Muscle layer of duodenum (tissue), 2 donors: ENCODE results near the gene ZNF354B.
"Not testable (repeated sequence)": the region's sequence is repeated elsewhere in the genome, so short reads cannot be mapped to it uniquely, and the experiment has no call there.

Experiments used
- H3K27ac ChIP-seq: one replicate; pipeline ENCODE4 v1.7.0; 2013; ENCODE audit warnings: mild to moderate bottlenecking, low read length
- H3K27me3 ChIP-seq: one replicate; pipeline ENCODE4 v1.7.0; 2013; ENCODE audit warnings: low read depth, mild to moderate bottlenecking, control low read depth, low read length
- H3K36me3 ChIP-seq, 2 donors: one replicate each; pipeline ENCODE4 v1.7.0; 2013; ENCODE audit warnings: low read length in 2 of 2, control low read depth in 1 of 2, mild to moderate bottlenecking in 1 of 2; ENCODE audit not compliant: insufficient read depth in 2 of 2, control insufficient read depth in 1 of 2
- H3K4me1 ChIP-seq, 2 donors: one replicate each; pipeline ENCODE4 v1.7.0; 2013; ENCODE audit warnings: low read length in 2 of 2, mild to moderate bottlenecking in 2 of 2, control low read depth in 1 of 2, moderate library complexity in 1 of 2; ENCODE audit not compliant: insufficient read depth in 2 of 2, control insufficient read depth in 1 of 2
- H3K4me3 ChIP-seq, 2 donors: one replicate each; pipeline ENCODE4 v1.7.0; 2013; ENCODE audit warnings: low read length in 2 of 2, low read depth in 1 of 2, mild to moderate bottlenecking in 1 of 2
- H3K9me3 ChIP-seq, 2 donors: one replicate each; pipeline ENCODE4 v1.7.0; 2013; ENCODE audit warnings: low read length in 2 of 2, control low read depth in 1 of 2, mild to moderate bottlenecking in 1 of 2; ENCODE audit not compliant: control insufficient read depth in 1 of 2
- donor health status: healthy.

ZNF354B gene

GRCh38 chr5:178859625-178860521 lies at the start of gene ZNF354B:
ZNF354B (plus strand) TSS chr5:178859953; CDS start chr5:178861048, 1,095 bp downstream.
- Histone ChIP-seq H3K9me3 (no peaks in the 10 kb centered on the region), H3K36me3 (peaks cover 0 to 15% of the 10 kb centered on the region in 2 donors)

GRCh38 chr5:178817506-178817905 lies 42.2 kb upstream of the ZNF354B start:
- no peaks in the 10 kb centered on the region for H3K36me3 ChIP-seq
- H3K4me3 ChIP-seq: no peak overlapping the region
- no peaks in the 10 kb centered on the region for H3K27me3 ChIP-seq
- no peaks in the 10 kb centered on the region for H3K4me1 ChIP-seq
- no peaks in the 10 kb centered on the region for H3K9me3 ChIP-seq
- H3K27ac ChIP-seq: no peak overlapping the region

More at GRCh38 chr5:178859625-178860521, at the start of gene ZNF354B:
- H3K4me3 ChIP-seq: peak within 1 kb of the TSS; percentile 52 to 79
- no peak within 1 kb of the TSS for H3K27ac ChIP-seq
- no peaks in the 10 kb centered on the region for H3K27me3 ChIP-seq
- peaks cover 0 to 10% of the 10 kb centered on the region in 2 donors for H3K4me1 ChIP-seq

- Histone ChIP-seq H3K27me3 (no peaks in the 10 kb centered on the region), H3K27ac (no peak overlapping the region), H3K4me3 (no peak overlapping the region), H3K4me1 (no peaks in the 10 kb centered on the region), H3K36me3 (no peaks in the 10 kb centered on the region), H3K9me3 (no peaks in the 10 kb centered on the region)
Measured at GRCh38 chr5:178818094-178818493, 41.7 kb upstream of the ZNF354B start.

GRCh38 chr5:178820001-178820400 lies 39.8 kb upstream of the ZNF354B start:
- Histone ChIP-seq H3K27me3 (no peaks in the 10 kb centered on the region), H3K4me3 (no peak overlapping the region), H3K36me3 (no peaks in the 10 kb centered on the region), H3K9me3 (no peaks in the 10 kb centered on the region), H3K4me1 (no peaks in the 10 kb centered on the region), H3K27ac (no peak overlapping the region)

GRCh38 chr5:178825444-178825843 lies 34.3 kb upstream of the ZNF354B start:
- Histone ChIP-seq H3K27me3 (no peaks in the 10 kb centered on the region), H3K27ac (no peak overlapping the region), H3K4me3 (no peak overlapping the region), H3K4me1 (no peaks in the 10 kb centered on the region), H3K36me3 (no peaks in the 10 kb centered on the region), H3K9me3 (no peaks in the 10 kb centered on the region)

- Histone ChIP-seq H3K36me3 (no peaks in the 10 kb centered on the region), H3K4me1 (no peaks in the 10 kb centered on the region), H3K9me3 (no peaks in the 10 kb centered on the region), H3K27ac (no peak overlapping the region), H3K4me3 (no peak overlapping the region), H3K27me3 (no peaks in the 10 kb centered on the region)
Measured at GRCh38 chr5:178826216-178826615, 33.5 kb upstream of the ZNF354B start.

- no peaks in the 10 kb centered on the region for H3K27me3 ChIP-seq
Measured at GRCh38 chr5:178827636-178828035, 32.1 kb upstream of the ZNF354B start.

GRCh38 chr5:178831049-178831448 lies 28.7 kb upstream of the ZNF354B start:
- no peak overlapping the region for H3K27ac ChIP-seq
- no peaks in the 10 kb centered on the region for H3K9me3 ChIP-seq
- H3K4me3 ChIP-seq: no peak overlapping the region
- H3K36me3 ChIP-seq: no peaks in the 10 kb centered on the region
- no peaks in the 10 kb centered on the region for H3K27me3 ChIP-seq
- no peaks in the 10 kb centered on the region for H3K4me1 ChIP-seq

More at GRCh38 chr5:178827636-178828035, 32.1 kb upstream of the ZNF354B start:
- Histone ChIP-seq H3K9me3 (no peaks in the 10 kb centered on the region), H3K36me3 (no peaks in the 10 kb centered on the region), H3K27ac (no peak overlapping the region), H3K4me3 (no peak overlapping the region), H3K4me1 (no peaks in the 10 kb centered on the region)

- H3K36me3 ChIP-seq: no peaks in the 10 kb centered on the region
- H3K4me3 ChIP-seq: no peak overlapping the region
- H3K27ac ChIP-seq: no peak overlapping the region
- H3K27me3 ChIP-seq: no peaks in the 10 kb centered on the region
- no peaks in the 10 kb centered on the region for H3K4me1 ChIP-seq
- no peaks in the 10 kb centered on the region for H3K9me3 ChIP-seq
Measured at GRCh38 chr5:178832618-178833201, 27.0 kb upstream of the ZNF354B start.

- Histone ChIP-seq H3K4me1 (no peaks in the 10 kb centered on the region), H3K4me3 (no peak overlapping the region), H3K27me3 (no peaks in the 10 kb centered on the region), H3K36me3 (no peaks in the 10 kb centered on the region), H3K9me3 (no peaks in the 10 kb centered on the region), H3K27ac (no peak overlapping the region)
Measured at GRCh38 chr5:178836628-178837027, 23.1 kb upstream of the ZNF354B start.

GRCh38 chr5:178838695-178839318 lies 20.9 kb upstream of the ZNF354B start:
- not testable (repeated sequence) for H3K27ac ChIP-seq

More at GRCh38 chr5:178838695-178839318, 20.9 kb upstream of the ZNF354B start:
- H3K36me3 ChIP-seq, H3K4me1 ChIP-seq, H3K27me3 ChIP-seq, H3K9me3 ChIP-seq, H3K4me3 ChIP-seq: not testable (repeated sequence)
